GM23338 (cell line): ENCODE measurements around the gene RYR2. TPM values are rescaled to one million over a fixed set of nuclear protein-coding genes. Genes with fewer than 3 reads are reported as not detected.

ENCODE experiments used
- ATAC-seq: fragments of 200-7000 bp; cut with Tn5 transposase; 3 replicates; pipeline ENCODE4 v1.9.1; 2020
- DNase-seq: peaks from one replicate; pipeline ENCODE4 v3.0.0-alpha.2; 2015; ENCODE audit warnings: low spot score
- H2AFZ ChIP-seq: fragments of 200-600 bp; sonication (generic); 2 replicates; pipeline ENCODE4 v1.8.0; 2016; ENCODE audit warnings: antibody characterized with exemption, mild to moderate bottlenecking, moderate library complexity
- H3F3A ChIP-seq: fragments of 200-600 bp; sonication (generic); replicated peaks from 2 replicates; pipeline ENCODE4 v1.8.0; 2017; ENCODE audit warnings: antibody characterized with exemption, mixed run types, low read depth
- H3K27ac ChIP-seq: fragments of 200-600 bp; sonication (generic); 2 replicates; pipeline ENCODE4 v1.6.1; 2016; ENCODE audit warnings: low read depth
- H3K27me3 ChIP-seq: fragments of 200-600 bp; sonication (generic); 2 replicates; pipeline ENCODE4 v1.8.0; 2016; ENCODE audit warnings: mild to moderate bottlenecking, mixed run types, moderate library complexity; ENCODE audit not compliant: insufficient read depth
- H3K36me3 ChIP-seq: fragments of 200-600 bp; sonication (generic); 2 replicates; pipeline ENCODE4 v1.8.0; 2016; ENCODE audit warnings: mild to moderate bottlenecking; ENCODE audit not compliant: insufficient read depth
- H3K4me1 ChIP-seq: fragments of 200-600 bp; sonication (generic); 2 replicates; pipeline ENCODE4 v1.8.0; 2016; ENCODE audit warnings: mild to moderate bottlenecking, moderate library complexity; ENCODE audit not compliant: insufficient read depth
- H3K4me2 ChIP-seq: fragments of 200-600 bp; sonication (generic); 2 replicates; pipeline ENCODE4 v1.7.1; 2017; ENCODE audit warnings: mixed run types
- H3K4me3 ChIP-seq: fragments of 200-600 bp; sonication (generic); 2 replicates; pipeline ENCODE4 v1.6.1; 2016; ENCODE audit warnings: mixed run types
- H3K79me2 ChIP-seq: fragments of 200-600 bp; sonication (generic); replicated peaks from 2 replicates; pipeline ENCODE4 v1.8.0; 2017; ENCODE audit warnings: mild to moderate bottlenecking; ENCODE audit not compliant: insufficient read depth
- H3K9me2 ChIP-seq: fragments of 200-600 bp; sonication (generic); 2 replicates; pipeline ENCODE4 v1.8.0; 2017; ENCODE audit not compliant: insufficient read depth
- H4K20me1 ChIP-seq: fragments of 200-600 bp; sonication (generic); replicated peaks from 2 replicates; pipeline ENCODE4 v1.8.0; 2017; ENCODE audit warnings: mild to moderate bottlenecking; ENCODE audit not compliant: insufficient read depth
- H3K27ac Mint-ChIP-seq: 2 replicates; pipeline ENCODE4 v1.8.0; 2020; ENCODE audit warnings: inconsistent platforms, mild to moderate bottlenecking, moderate library complexity, mixed read lengths
- H3K27me3 Mint-ChIP-seq: 3 replicates; pipeline ENCODE4 v1.8.0; 2022; ENCODE audit warnings: low read depth, mild to moderate bottlenecking, moderate library complexity, mixed read lengths, inconsistent platforms; ENCODE audit not compliant: insufficient read depth, poor library complexity
- H3K36me3 Mint-ChIP-seq: 3 replicates; pipeline ENCODE4 v1.8.0; 2021; ENCODE audit warnings: low read depth, mild to moderate bottlenecking, inconsistent platforms, moderate library complexity, mixed read lengths
- H3K4me1 Mint-ChIP-seq: 3 replicates; pipeline ENCODE4 v1.8.0; 2020; ENCODE audit warnings: mild to moderate bottlenecking, inconsistent platforms, mixed read lengths
- H3K4me3 Mint-ChIP-seq: 3 replicates; pipeline ENCODE4 v1.8.0; 2021; ENCODE audit warnings: moderate library complexity, mild to moderate bottlenecking, inconsistent platforms, mixed read lengths
- H3K9me3 Mint-ChIP-seq: 3 replicates; pipeline ENCODE4 v1.8.0; 2020; ENCODE audit warnings: moderate library complexity, mild to moderate bottlenecking, inconsistent platforms, mixed read lengths
- CREB1 ChIP-seq: fragments of 250-450 bp; sonication (Bioruptor Pico); IDR thresholded peaks from 2 replicates; pipeline ENCODE4 v1.5.0; 2020; ENCODE audit warnings: low read depth, mild to moderate bottlenecking, moderate library complexity
- CTCF ChIP-seq, 2 experiments: fragments of 200-600 bp in 1 of 2; sonication (generic) in 1 of 2; conservative IDR thresholded peaks; 2 replicates each; pipeline versions ENCODE4 v1.5.1 to v1.6.1; 2016 to 2017; ENCODE audit warnings: antibody characterized with exemption in 2 of 2, low read depth in 2 of 2, mild to moderate bottlenecking in 2 of 2, moderate library complexity in 1 of 2
- ETS1 ChIP-seq: IDR thresholded peaks from 2 replicates; pipeline ENCODE4 v1.6.1; 2016; ENCODE audit warnings: antibody characterized with exemption
- EZH2 ChIP-seq: fragments of 200-600 bp; sonication (generic); IDR thresholded peaks from one replicate; pipeline ENCODE4 v1.8.0; 2017; ENCODE audit warnings: antibody characterized with exemption, mild to moderate bottlenecking, low read depth; ENCODE audit not compliant: unreplicated experiment
- EZH2phosphoT487 ChIP-seq: fragments of 200-600 bp; sonication (generic); IDR thresholded peaks from one replicate; pipeline ENCODE4 v1.8.1; 2018; ENCODE audit warnings: antibody characterized with exemption; ENCODE audit not compliant: unreplicated experiment
- JUNB ChIP-seq: IDR thresholded peaks from one replicate; pipeline ENCODE4 v1.6.1; 2016; ENCODE audit warnings: antibody characterized with exemption; ENCODE audit not compliant: unreplicated experiment
- NANOG ChIP-seq: IDR thresholded peaks from 2 replicates; pipeline ENCODE4 v1.6.1; 2016; ENCODE audit warnings: antibody characterized with exemption, borderline replicate concordance
- POLR2AphosphoS5 ChIP-seq: IDR thresholded peaks from 2 replicates; pipeline ENCODE4 v1.6.1; 2016; ENCODE audit warnings: antibody characterized with exemption, low read depth
- REST ChIP-seq: IDR thresholded peaks from one replicate; pipeline ENCODE4 v1.6.1; 2018; ENCODE audit warnings: antibody characterized with exemption; ENCODE audit not compliant: unreplicated experiment
- STAT1 ChIP-seq: IDR thresholded peaks from one replicate; pipeline ENCODE4 v1.6.1; 2016; ENCODE audit warnings: antibody characterized with exemption; ENCODE audit not compliant: unreplicated experiment
- ZNF114 ChIP-seq: fragments of 250-450 bp; sonication (Bioruptor Pico); IDR thresholded peaks from 2 replicates; pipeline ENCODE4 v1.5.0; 2020; ENCODE audit warnings: mild to moderate bottlenecking, moderate library complexity
- ZNF331 ChIP-seq: fragments of 250-450 bp; sonication (Bioruptor Pico); IDR thresholded peaks from 2 replicates; pipeline ENCODE4 v1.5.0; 2020; ENCODE audit warnings: low read depth, mild to moderate bottlenecking, moderate library complexity
- ZNF462 ChIP-seq: fragments of 250-450 bp; sonication (Bioruptor Pico); IDR thresholded peaks from 2 replicates; pipeline ENCODE4 v1.5.0; 2020; ENCODE audit warnings: mild to moderate bottlenecking, moderate library complexity
- polyA plus RNA-seq: library from polyadenylated mRNA; unstranded; fragments of >200 nt; fragmentation: Nextera tagmentation; extraction: Ambion mirVana; gene quantifications from 2 replicates; pipeline ENCODE4 v1.2.1, GENCODE V29; 2016
- total RNA-seq: library from RNA; depleted of rRNA; stranded (reverse); fragments of >200 nt; shearing (Covaris generic); gene quantifications from 2 replicates; pipeline ENCODE4 v1.2.3, GENCODE V29; 2014

RYR2 gene
- total and polyA plus RNA-seq, 2 experiments from 2014 or later, result 8.9 to 10.0 TPM

- Histone ChIP-seq H3K4me1 (no peaks in the 10 kb centered on the region), H3K9me2 (no peaks in the 10 kb centered on the region), H2AFZ (no peak overlapping the region), H3K36me3 (no peaks in the 10 kb centered on the region), H4K20me1 (peaks cover 3% of the 10 kb centered on the region; the same call in 1 of the 2 replicates), H3K79me2 (no peaks in the 10 kb centered on the region), H3F3A (no peaks in the 10 kb centered on the region), H3K27ac (no peak overlapping the region), H3K4me3 (no peak overlapping the region), H3K4me2 (no peak overlapping the region), H3K27me3 (no peaks in the 10 kb centered on the region)
- Mint-ChIP-seq H3K36me3 (peaks cover 3% of the 10 kb centered on the region; the same call in 2 of the 3 replicates), H3K27me3 (no peaks in the 10 kb centered on the region), H3K9me3 (no peaks in the 10 kb centered on the region), H3K27ac (no peak overlapping the region), H3K4me3 (no peak overlapping the region), H3K4me1 (no peaks in the 10 kb centered on the region)
- ATAC-seq (no peak), DNase-seq (no peak)
- no peak for TF ChIP-seq EZH2phosphoT487
- no peak for TF ChIP-seq JUNB
- no peak for TF ChIP-seq ZNF462 (CRISPR knock-in tag)
- TF ChIP-seq REST, result no peak
- TF ChIP-seq ZNF331 (CRISPR knock-in tag), result no peak
- no peak for TF ChIP-seq STAT1
- TF ChIP-seq NANOG, result no peak
- TF ChIP-seq CREB1 (CRISPR knock-in tag), result no peak
- no peak for TF ChIP-seq ETS1
- TF ChIP-seq POLR2AphosphoS5, result no peak
- TF ChIP-seq ZNF114 (CRISPR knock-in tag), result no peak
- TF ChIP-seq EZH2, result no peak
- TF ChIP-seq CTCF (conservative IDR thresholded peaks at IDR 0.05; ENCODE audit: low read depth in 2 of 2), result no peak
Observed at GRCh38 chr1:237717106-237717505, 675.1 kb downstream of the RYR2 start.
